HG03045 (cell line): ENCODE measurements around the gene CSNK1G2.
"Not testable (repeated sequence)": the region's sequence is repeated elsewhere in the genome, so short reads cannot be mapped to it uniquely, and the experiment has no call there.

Experiments used
- ATAC-seq: cut with Tn5 transposase; IDR thresholded peaks from one replicate; pipeline ENCODE4 v1.9.1; 2021; ENCODE audit warnings: mild to moderate bottlenecking, moderate library complexity; ENCODE audit not compliant: unreplicated experiment

Gene CSNK1G2

GRCh38 chr19:1986357-1987162, 45.6 kb downstream of the CSNK1G2 start:
- ATAC-seq: no peak

GRCh38 chr19:1987197-1988187, 46.5 kb downstream of the CSNK1G2 start:
- ATAC-seq: no peak

GRCh38 chr19:1988464-1988863, 47.5 kb downstream of the CSNK1G2 start:
- not testable (repeated sequence) for ATAC-seq

GRCh38 chr19:1989513-1990229, 48.7 kb downstream of the CSNK1G2 start:
- no peak for ATAC-seq

GRCh38 chr19:1990230-1991017, 49.5 kb downstream of the CSNK1G2 start:
- ATAC-seq: no peak

GRCh38 chr19:1991018-1991913, 50.3 kb downstream of the CSNK1G2 start:
- no peak for ATAC-seq

- no peak for ATAC-seq
These were observed 51.8 kb downstream of the CSNK1G2 start for GRCh38 chr19:1992759-1993260.

GRCh38 chr19:1997353-1998233, 56.6 kb downstream of the CSNK1G2 start:
- ATAC-seq: no peak

- ATAC-seq: no peak
These were observed 58.0 kb downstream of the CSNK1G2 start for GRCh38 chr19:1998712-1999708.

- ATAC-seq: no peak
These were observed 59.0 kb downstream of the CSNK1G2 start for GRCh38 chr19:1999856-2000515.

GRCh38 chr19:2003874-2004273, 62.9 kb downstream of the CSNK1G2 start:
- no peak for ATAC-seq

- no peak for ATAC-seq
These were observed 69.2 kb downstream of the CSNK1G2 start for GRCh38 chr19:2010135-2010668.

- no peak for ATAC-seq
These were observed 70.2 kb downstream of the CSNK1G2 start for GRCh38 chr19:2011169-2011568.

GRCh38 chr19:2012941-2013682, 72.1 kb downstream of the CSNK1G2 start:
- ATAC-seq: no peak

- ATAC-seq: no peak
These were observed 72.7 kb downstream of the CSNK1G2 start for GRCh38 chr19:2013683-2013961.

- ATAC-seq: no peak
These were observed 73.2 kb downstream of the CSNK1G2 start for GRCh38 chr19:2014131-2014571.
